ENCODE data around the gene LRRC38.

LRRC38 gene

DNA sequence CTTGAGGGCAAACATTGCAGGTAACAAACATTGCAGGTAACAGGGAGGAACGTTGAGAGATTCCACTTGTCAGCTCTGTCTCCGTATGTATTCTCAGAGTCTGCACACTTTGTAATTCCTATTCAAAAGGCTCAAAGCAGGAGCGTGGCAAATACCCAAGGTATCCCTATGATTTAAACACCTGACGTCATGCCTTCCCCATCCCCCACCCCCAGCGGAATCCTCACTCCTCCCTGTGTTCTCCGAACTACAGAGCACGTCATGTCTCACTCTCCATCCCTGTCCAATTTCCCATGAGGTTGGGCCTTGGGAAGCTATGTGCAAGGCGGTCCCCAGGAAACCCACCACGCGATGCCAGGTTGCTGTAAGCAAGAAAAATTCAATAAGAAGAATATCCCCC, 2.8 kb upstream of the LRRC38 start:
- DNase-seq: no peak

DNA sequence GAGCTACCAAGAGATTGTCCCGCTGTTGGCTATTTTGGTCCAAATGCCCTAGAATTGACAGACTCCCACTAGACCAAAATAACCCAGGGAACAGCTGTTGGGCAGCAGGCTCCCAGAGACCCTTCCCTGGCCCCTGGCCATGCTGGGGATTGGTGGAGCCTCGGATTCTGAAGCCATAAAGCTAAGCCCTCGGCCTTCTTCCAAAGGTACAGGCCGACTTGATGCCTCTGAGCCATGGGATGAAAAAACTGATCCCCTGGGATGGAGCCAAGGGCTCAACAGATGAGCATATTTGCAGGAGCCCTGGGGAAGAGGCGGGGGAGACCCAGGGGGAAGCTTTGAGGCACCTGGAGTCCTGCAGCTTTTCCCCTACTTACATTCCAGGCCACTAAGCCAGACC, 1.0 kb upstream of the LRRC38 start:
- no peak for DNase-seq

- no peak for DNase-seq
These were observed 524 bp downstream of the LRRC38 start for GRCh38 chr1:13513063-13513894.

GRCh38 chr1:13512472-13512871, 1.3 kb downstream of the LRRC38 start:
- no peak for DNase-seq

GRCh38 chr1:13510499-13510898, 3.3 kb downstream of the LRRC38 start:
- DNase-seq: no peak

GRCh38 chr1:13507075-13507474, 6.7 kb downstream of the LRRC38 start:
- DNase-seq: no peak

DNA sequence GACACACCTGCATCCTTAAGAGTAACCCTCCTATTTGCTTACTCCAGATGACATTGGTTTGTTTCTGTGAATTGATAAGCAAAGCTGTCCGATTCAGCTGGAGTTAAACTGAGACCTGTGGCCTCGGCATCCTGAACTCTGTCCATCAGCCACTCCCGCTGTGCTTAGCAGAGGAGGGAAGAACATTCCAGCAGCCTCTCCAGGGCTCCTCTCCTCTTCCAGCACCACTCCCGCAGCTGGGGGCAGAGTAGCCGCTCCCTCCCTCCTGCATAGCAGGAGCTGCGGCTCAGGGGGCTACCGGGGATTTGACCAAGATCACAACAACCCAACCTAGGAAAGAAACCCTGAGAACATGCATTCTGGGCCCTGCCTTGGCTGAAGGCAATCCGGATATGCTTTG, 8.8 kb downstream of the LRRC38 start:
- no peak for DNase-seq

- DNase-seq: no peak
These were observed 13.0 kb downstream of the LRRC38 start for GRCh38 chr1:13500806-13501205.

DNA sequence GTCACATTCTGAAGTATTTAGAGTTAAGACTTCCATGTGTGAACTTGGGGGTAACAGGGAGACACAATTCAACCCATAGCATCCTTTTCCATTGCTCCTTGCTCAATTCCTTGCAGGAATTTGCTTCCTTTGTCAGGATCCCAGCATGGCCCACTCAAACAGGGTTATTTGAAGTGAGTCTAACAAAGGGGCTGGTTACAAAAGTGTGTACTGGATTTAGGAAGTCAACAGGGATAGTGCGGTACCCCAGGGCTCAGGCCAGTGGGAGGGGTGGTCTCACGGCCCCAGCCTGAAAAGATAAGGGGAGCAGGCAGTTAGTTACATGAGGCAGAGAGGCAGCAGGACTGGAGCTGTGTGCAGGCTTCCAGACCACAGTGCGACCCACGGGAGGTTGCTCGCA, 14.4 kb downstream of the LRRC38 start:
- no peak for DNase-seq

- DNase-seq: no peak
These were observed 15.2 kb downstream of the LRRC38 start for GRCh38 chr1:13498553-13498952.

DNA sequence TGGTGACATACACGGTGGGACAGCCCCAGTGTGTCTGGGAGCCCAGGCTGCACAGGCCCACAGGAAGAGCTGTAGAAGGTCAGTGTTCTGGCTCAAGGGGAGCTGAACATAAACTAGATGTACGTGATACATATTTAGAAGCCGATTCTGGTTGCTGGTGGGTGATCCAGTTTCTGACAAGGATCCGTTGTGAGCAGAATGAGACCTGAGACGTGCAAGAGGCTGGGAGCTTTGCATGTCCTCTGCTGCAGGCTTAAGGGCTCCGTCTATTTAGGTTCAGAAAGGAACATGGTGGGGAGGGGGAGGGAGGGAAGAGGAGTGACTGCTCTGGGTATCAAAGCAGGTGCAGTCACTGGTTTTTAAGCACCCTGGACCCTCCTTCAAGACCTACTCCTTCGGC, 18.6 kb downstream of the LRRC38 start:
- DNase-seq: no peak

- no peak for DNase-seq
These were observed 19.1 kb downstream of the LRRC38 start for GRCh38 chr1:13494712-13495111.

DNA sequence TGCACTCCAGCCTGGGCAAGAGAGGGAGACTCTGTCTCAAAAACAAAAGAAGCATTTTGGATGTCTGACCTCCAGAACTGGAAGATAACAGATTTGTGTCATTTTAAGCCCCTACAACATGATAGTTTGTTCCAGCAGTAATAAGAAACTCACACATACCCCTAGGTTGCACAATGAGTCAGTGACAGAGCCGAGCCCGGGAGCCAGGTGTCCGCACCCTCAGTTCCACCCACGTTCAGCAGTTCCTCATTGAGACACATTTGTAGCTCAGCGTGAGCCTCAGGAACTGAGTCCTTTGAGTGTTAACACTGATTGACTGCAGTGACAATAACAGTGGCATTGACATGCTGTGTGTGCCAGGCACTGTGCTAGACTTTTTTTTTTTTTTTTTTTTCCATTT, 19.8 kb downstream of the LRRC38 start:
- no peak for DNase-seq

- DNase-seq: no peak
These were observed 21.1 kb downstream of the LRRC38 start for GRCh38 chr1:13492711-13493110.

DNA sequence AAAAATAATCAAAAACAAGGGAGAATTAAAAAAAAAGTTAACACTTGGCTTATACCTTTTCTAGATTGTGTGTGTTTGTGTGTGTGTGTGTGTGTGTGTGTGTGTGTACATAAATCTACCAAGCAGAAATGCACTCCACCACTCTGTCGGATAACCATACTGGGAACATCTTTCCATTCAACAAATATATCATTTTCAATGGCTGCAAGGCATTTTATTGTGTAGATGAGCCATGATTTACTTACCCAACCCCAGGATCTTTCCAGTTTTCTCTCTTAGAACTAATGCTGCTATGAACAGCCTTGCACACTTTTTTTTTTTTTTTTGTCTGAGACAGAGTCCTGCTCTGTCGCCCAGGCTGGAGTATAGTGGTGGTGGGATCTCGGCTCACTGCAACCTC, 25.8 kb downstream of the LRRC38 start:
- DNase-seq: no peak

DNA sequence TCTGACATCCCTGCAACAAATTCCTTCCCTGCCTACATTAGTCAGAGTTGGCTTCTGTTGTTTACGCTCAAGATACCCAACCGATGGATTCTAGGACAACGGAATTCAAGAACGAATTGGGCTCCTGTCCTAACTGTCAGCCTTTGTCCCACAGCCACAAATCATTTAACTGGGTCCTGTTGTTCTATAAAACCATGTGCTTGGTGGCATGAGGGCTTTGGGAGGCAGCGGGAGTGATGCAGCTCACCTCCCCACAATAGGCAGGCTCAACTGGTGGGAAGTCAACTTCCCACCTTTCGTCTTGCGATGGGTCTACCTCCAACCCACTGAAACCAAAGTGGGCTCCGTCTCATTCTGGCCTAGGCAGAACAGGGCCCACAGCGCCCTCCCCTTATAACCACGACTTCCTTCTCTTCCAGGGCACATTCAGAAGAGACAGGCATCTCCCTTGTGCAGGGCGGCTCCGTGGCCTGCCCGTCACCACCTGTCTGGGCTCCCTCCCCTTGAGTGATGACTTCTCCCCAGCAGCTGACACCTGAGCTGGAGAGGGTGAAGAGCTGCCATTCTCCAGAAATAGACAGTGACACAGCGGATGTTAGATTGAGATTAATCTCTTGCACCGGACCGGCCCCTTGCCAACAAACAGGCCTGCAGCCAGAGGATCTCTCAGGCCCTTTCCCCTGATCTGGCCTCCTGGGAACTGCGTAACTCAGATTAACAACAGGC, 26.5 kb downstream of the LRRC38 start:
- no peak for DNase-seq

DNA sequence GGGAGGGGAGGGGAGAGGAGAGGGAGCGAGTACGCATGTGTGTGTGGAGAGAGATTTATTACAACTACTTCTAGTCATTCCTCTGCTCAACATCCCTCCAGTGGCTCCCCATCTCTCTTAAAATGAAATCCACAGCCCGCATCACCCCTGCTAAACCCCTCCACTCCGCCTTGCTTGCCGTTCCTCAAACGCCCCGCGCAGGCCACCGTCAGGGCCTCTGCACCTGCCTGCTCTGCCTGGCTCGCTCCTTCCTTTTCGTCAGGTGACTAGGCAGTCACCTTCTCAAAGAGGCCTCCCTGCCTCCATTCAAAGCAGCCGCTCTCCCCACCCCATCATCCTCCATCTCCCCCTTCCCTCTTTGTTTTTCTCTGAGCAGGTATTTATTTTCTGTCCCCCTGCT, 29.9 kb downstream of the LRRC38 start:
- no peak for DNase-seq

DNA sequence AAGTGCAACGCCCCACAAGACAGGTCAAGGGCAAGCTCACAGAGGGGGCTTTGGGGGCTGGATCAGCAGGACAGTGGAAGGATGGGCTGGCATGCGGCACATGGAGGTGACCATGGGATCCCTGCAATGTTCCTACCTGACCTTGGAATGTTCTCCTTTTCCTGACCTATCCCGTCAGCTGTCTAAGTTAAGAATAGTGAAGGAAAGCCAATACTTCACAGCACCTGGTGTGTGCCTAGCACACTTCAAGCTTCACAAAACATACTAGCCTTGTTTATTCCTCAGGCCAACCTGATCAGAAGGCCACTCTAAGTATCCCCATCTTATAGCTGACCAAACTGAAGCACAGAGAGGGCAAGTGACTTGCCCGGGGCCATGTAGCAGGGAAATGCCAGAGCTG, 31.2 kb downstream of the LRRC38 start:
- DNase-seq: no peak

GRCh38 chr1:13479171-13479856, 34.5 kb downstream of the LRRC38 start:
- no peak for DNase-seq

DNA sequence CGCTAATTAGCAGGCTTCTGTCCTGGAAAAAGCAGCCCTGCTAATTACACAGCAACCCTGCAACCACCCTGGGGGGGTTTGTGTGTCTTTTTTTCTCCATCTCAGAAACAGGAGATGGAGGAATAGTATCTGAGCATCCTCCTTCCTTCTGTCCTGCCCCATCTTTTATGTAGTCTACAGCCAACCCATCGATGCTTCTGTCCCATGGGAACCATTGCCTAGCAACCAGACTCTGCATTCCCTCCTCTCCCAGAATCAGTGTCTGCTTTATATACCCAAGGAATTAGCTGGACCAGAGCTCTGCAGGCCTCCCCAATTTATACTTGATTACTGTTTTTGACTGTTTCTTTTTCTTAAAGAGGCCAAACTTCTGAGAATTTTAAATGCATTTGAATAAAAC, 35.1 kb downstream of the LRRC38 start:
- DNase-seq: no peak

GRCh38 chr1:13469343-13469742, 44.5 kb downstream of the LRRC38 start:
- DNase-seq: no peak

GRCh38 chr1:13465515-13465914, 48.3 kb downstream of the LRRC38 start:
- no peak for DNase-seq

GRCh38 chr1:13462682-13463081, 51.1 kb downstream of the LRRC38 start:
- DNase-seq: no peak

GRCh38 chr1:13461977-13462376, 51.8 kb downstream of the LRRC38 start:
- DNase-seq: no peak
